HEK293 (cell line): ENCODE measurements around the gene FBXL4.

Source experiments
- GLIS2 ChIP-seq: fragments of 450-650 bp; formaldehyde crosslinking; IDR thresholded peaks from 2 replicates; pipeline ENCODE4 v1.5.1; 2016; ENCODE audit warnings: missing biosample characterization, missing genetic modification characterization
- KLF9 ChIP-seq: fragments of 450-650 bp; formaldehyde crosslinking; IDR thresholded peaks from 2 replicates; pipeline ENCODE4 v1.5.1; 2016; ENCODE audit warnings: missing biosample characterization, missing genetic modification characterization, low read depth
- PRDM10 ChIP-seq: fragments of 450-650 bp; formaldehyde crosslinking; IDR thresholded peaks from 2 replicates; pipeline ENCODE4 v1.5.1; 2016; ENCODE audit warnings: missing biosample characterization, missing genetic modification characterization
- SP2 ChIP-seq: fragments of 450-650 bp; formaldehyde crosslinking; IDR thresholded peaks from 2 replicates; pipeline ENCODE4 v1.5.1; 2016; ENCODE audit warnings: missing biosample characterization, missing genetic modification characterization
- SP3 ChIP-seq: fragments of 450-650 bp; formaldehyde crosslinking; IDR thresholded peaks from 2 replicates; pipeline ENCODE4 v1.5.1; 2016; ENCODE audit warnings: missing biosample characterization, missing genetic modification characterization
- WT1 ChIP-seq: fragments of 450-650 bp; formaldehyde crosslinking; IDR thresholded peaks from 2 replicates; pipeline ENCODE4 v1.5.1; 2016; ENCODE audit warnings: missing biosample characterization, missing genetic modification characterization
- ZBTB20 ChIP-seq: fragments of 450-650 bp; formaldehyde crosslinking; IDR thresholded peaks from 2 replicates; pipeline ENCODE4 v1.5.1; 2016; ENCODE audit warnings: missing biosample characterization, missing genetic modification characterization
- ZBTB26 ChIP-seq: fragments of 450-650 bp; formaldehyde crosslinking; optimal IDR thresholded peaks from 2 replicates; pipeline ENCODE3; 2016; ENCODE audit warnings: missing biosample characterization, mild to moderate bottlenecking, missing genetic modification characterization
- ZFP41 ChIP-seq: fragments of 450-650 bp; formaldehyde crosslinking; IDR thresholded peaks from 2 replicates; pipeline ENCODE4 v1.5.1; 2016; ENCODE audit warnings: missing biosample characterization, missing genetic modification characterization, borderline replicate concordance
- ZIC2 ChIP-seq: fragments of 450-650 bp; formaldehyde crosslinking; IDR thresholded peaks from 2 replicates; pipeline ENCODE4 v1.5.1; 2016; ENCODE audit warnings: missing biosample characterization, missing genetic modification characterization
- ZNF121 ChIP-seq: fragments of 450-650 bp; formaldehyde crosslinking; IDR thresholded peaks from 2 replicates; pipeline ENCODE4 v1.5.1; 2016; ENCODE audit warnings: missing biosample characterization, missing genetic modification characterization
- ZNF214 ChIP-seq: fragments of 450-650 bp; formaldehyde crosslinking; IDR thresholded peaks from 2 replicates; pipeline ENCODE4 v1.5.1; 2017; ENCODE audit warnings: missing biosample characterization, mild to moderate bottlenecking, missing genetic modification characterization, borderline replicate concordance
- ZNF26 ChIP-seq: fragments of 450-650 bp; formaldehyde crosslinking; IDR thresholded peaks from 2 replicates; pipeline ENCODE4 v1.5.1; 2016; ENCODE audit warnings: missing biosample characterization, missing genetic modification characterization
- ZNF341 ChIP-seq: fragments of 450-650 bp; formaldehyde crosslinking; IDR thresholded peaks from 2 replicates; pipeline ENCODE4; 2016; ENCODE audit warnings: low read depth, missing biosample characterization, missing genetic modification characterization
- ZNF391 ChIP-seq: fragments of 450-650 bp; formaldehyde crosslinking; IDR thresholded peaks from 2 replicates; pipeline ENCODE4 v1.5.1; 2016; ENCODE audit warnings: low read depth, missing biosample characterization, missing genetic modification characterization, borderline replicate concordance
- ZNF398 ChIP-seq: fragments of 450-650 bp; formaldehyde crosslinking; IDR thresholded peaks from 2 replicates; pipeline ENCODE4 v1.5.1; 2017; ENCODE audit warnings: missing biosample characterization, missing genetic modification characterization
- ZNF704 ChIP-seq: fragments of 450-650 bp; formaldehyde crosslinking; IDR thresholded peaks from 2 replicates; pipeline ENCODE4 v1.5.1; 2016; ENCODE audit warnings: missing biosample characterization, missing genetic modification characterization
- ZSCAN30 ChIP-seq: fragments of 450-650 bp; IDR thresholded peaks from 2 replicates; pipeline ENCODE4 v1.5.1; 2018; ENCODE audit warnings: missing biosample characterization, mild to moderate bottlenecking, missing genetic modification characterization, moderate library complexity

FBXL4 gene

GRCh38 chr6:98824162-98824901 lies 123.4 kb downstream of the FBXL4 start (continued):
- TF ChIP-seq ZNF214 (no peak), ZNF121 (tag by site-specific recombination) (no peak), ZNF704 (no peak), SP3 (peak; percentile 52), KLF9 (tag by site-specific recombination) (0 out of 2 replicates have a peak, but pooled peaks have one; percentile 12), GLIS2 (peak; percentile 46), ZFP41 (tag by site-specific recombination) (no peak), ZNF26 (tag by site-specific recombination) (no peak), PRDM10 (tag by site-specific recombination) (peak; percentile 81), WT1 (tag by site-specific recombination) (no peak), SP2 (tag by site-specific recombination) (peak; percentile 43; the same call in 1 of the 2 replicates), ZBTB20 (tag by site-specific recombination) (peak; percentile 85), ZNF398 (tag by site-specific recombination) (peak; percentile 75), ZSCAN30 (tag by site-specific recombination) (0 out of 2 replicates have a peak, but pooled peaks have one; percentile 9), ZIC2 (tag by site-specific recombination) (peak; percentile 48), ZNF341 (peak; percentile 65), ZNF391 (tag by site-specific recombination) (no peak), ZBTB26 (peak; percentile 71)
- TF ChIP-seq, all 188 proteins: peak for 36
